Duodenal mucosa (tissue), 2 donors: ENCODE results near the gene CLTCL1.

Source experiments
- H3K27ac ChIP-seq: one replicate; pipeline ENCODE4 v1.7.0; 2013; ENCODE audit warnings: low read depth, low read length
- H3K27me3 ChIP-seq, 2 donors: one replicate each; pipeline ENCODE4 v1.7.0; 2013; ENCODE audit warnings: low read length in 2 of 2, control low read depth in 1 of 2; ENCODE audit not compliant: insufficient read depth in 2 of 2, control insufficient read depth in 1 of 2
- H3K36me3 ChIP-seq, 2 donors: one replicate each; pipeline ENCODE4 v1.7.0; 2013; ENCODE audit warnings: low read length in 2 of 2, control low read depth in 1 of 2; ENCODE audit not compliant: insufficient read depth in 2 of 2, control insufficient read depth in 1 of 2
- H3K4me1 ChIP-seq, 2 donors: one replicate each; pipeline ENCODE4 v1.7.0; 2013; ENCODE audit warnings: low read length in 2 of 2, control low read depth in 1 of 2; ENCODE audit not compliant: insufficient read depth in 2 of 2, control insufficient read depth in 1 of 2
- H3K4me3 ChIP-seq, 2 donors: one replicate each; pipeline ENCODE4 v1.7.0; 2013; ENCODE audit warnings: low read length in 2 of 2, low read depth in 1 of 2
- H3K9ac ChIP-seq, 2 donors: one replicate each; pipeline ENCODE4 v1.7.0; 2013; ENCODE audit warnings: low read length in 2 of 2, low read depth in 1 of 2
- H3K9me3 ChIP-seq, 2 donors: one replicate each; pipeline ENCODE4 v1.7.0; 2013; ENCODE audit warnings: low read length in 2 of 2, control low read depth in 1 of 2; ENCODE audit not compliant: control insufficient read depth in 1 of 2

Gene CLTCL1

GRCh38 chr22:19201869-19202798 lies 89.4 kb downstream of the CLTCL1 start:
- Histone ChIP-seq H3K4me1 (no peaks in the 10 kb centered on the region), H3K27me3 (peaks cover 0 to 5% of the 10 kb centered on the region in 2 donors), H3K9ac (no peak overlapping the region), H3K9me3 (no peaks in the 10 kb centered on the region), H3K36me3 (no peaks in the 10 kb centered on the region), H3K27ac (no peak overlapping the region), H3K4me3 (no peak overlapping the region)

- Histone ChIP-seq H3K9ac (no peak overlapping the region), H3K36me3 (no peaks in the 10 kb centered on the region), H3K9me3 (no peaks in the 10 kb centered on the region), H3K27ac (no peak overlapping the region), H3K27me3 (peaks cover 0 to 5% of the 10 kb centered on the region in 2 donors), H3K4me1 (no peaks in the 10 kb centered on the region), H3K4me3 (no peak overlapping the region)
Observed at GRCh38 chr22:19201130-19201868, 90.2 kb downstream of the CLTCL1 start.

- Histone ChIP-seq H3K27me3 (peaks cover 0 to 5% of the 10 kb centered on the region in 2 donors), H3K4me1 (no peaks in the 10 kb centered on the region), H3K27ac (no peak overlapping the region), H3K9me3 (no peaks in the 10 kb centered on the region), H3K9ac (no peak overlapping the region), H3K4me3 (no peak overlapping the region), H3K36me3 (no peaks in the 10 kb centered on the region)
Observed at GRCh38 chr22:19199479-19199878, 92.0 kb downstream of the CLTCL1 start.

- no peak overlapping the region for H3K9ac ChIP-seq
- no peaks in the 10 kb centered on the region for H3K36me3 ChIP-seq
- no peak overlapping the region for H3K4me3 ChIP-seq
Observed at GRCh38 chr22:19197997-19198865, 93.3 kb downstream of the CLTCL1 start.

GRCh38 chr22:19196841-19197612 lies 94.5 kb downstream of the CLTCL1 start:
- H3K4me3 ChIP-seq: no peak overlapping the region
- no peaks in the 10 kb centered on the region for H3K27me3 ChIP-seq
- no peaks in the 10 kb centered on the region for H3K36me3 ChIP-seq
- no peak overlapping the region for H3K27ac ChIP-seq
- H3K4me1 ChIP-seq: no peaks in the 10 kb centered on the region
- no peaks in the 10 kb centered on the region for H3K9me3 ChIP-seq
- H3K9ac ChIP-seq: no peak overlapping the region

More at GRCh38 chr22:19197997-19198865, 93.3 kb downstream of the CLTCL1 start:
- H3K4me1 ChIP-seq: no peaks in the 10 kb centered on the region
- H3K9me3 ChIP-seq: no peaks in the 10 kb centered on the region
- H3K27me3 ChIP-seq: no peaks in the 10 kb centered on the region
- H3K27ac ChIP-seq: no peak overlapping the region

GRCh38 chr22:19195796-19196731 lies 95.5 kb downstream of the CLTCL1 start:
- Histone ChIP-seq H3K9me3 (no peaks in the 10 kb centered on the region), H3K27ac (no peak overlapping the region), H3K36me3 (no peaks in the 10 kb centered on the region), H3K27me3 (no peaks in the 10 kb centered on the region), H3K9ac (no peak overlapping the region), H3K4me1 (no peaks in the 10 kb centered on the region), H3K4me3 (no peak overlapping the region)

GRCh38 chr22:19194766-19195536 lies 96.6 kb downstream of the CLTCL1 start:
- Histone ChIP-seq H3K4me3 (no peak overlapping the region), H3K27me3 (no peaks in the 10 kb centered on the region), H3K36me3 (no peaks in the 10 kb centered on the region), H3K27ac (no peak overlapping the region), H3K4me1 (no peaks in the 10 kb centered on the region), H3K9ac (no peak overlapping the region), H3K9me3 (no peaks in the 10 kb centered on the region)

GRCh38 chr22:19193879-19194278 lies 97.6 kb downstream of the CLTCL1 start:
- H3K27ac ChIP-seq: no peak overlapping the region
- no peaks in the 10 kb centered on the region for H3K27me3 ChIP-seq
- no peaks in the 10 kb centered on the region for H3K4me1 ChIP-seq
- no peaks in the 10 kb centered on the region for H3K9me3 ChIP-seq
- H3K36me3 ChIP-seq: no peaks in the 10 kb centered on the region
- H3K4me3 ChIP-seq: no peak overlapping the region
- H3K9ac ChIP-seq: no peak overlapping the region
